ENCODE results near the gene IL26.

DNA sequence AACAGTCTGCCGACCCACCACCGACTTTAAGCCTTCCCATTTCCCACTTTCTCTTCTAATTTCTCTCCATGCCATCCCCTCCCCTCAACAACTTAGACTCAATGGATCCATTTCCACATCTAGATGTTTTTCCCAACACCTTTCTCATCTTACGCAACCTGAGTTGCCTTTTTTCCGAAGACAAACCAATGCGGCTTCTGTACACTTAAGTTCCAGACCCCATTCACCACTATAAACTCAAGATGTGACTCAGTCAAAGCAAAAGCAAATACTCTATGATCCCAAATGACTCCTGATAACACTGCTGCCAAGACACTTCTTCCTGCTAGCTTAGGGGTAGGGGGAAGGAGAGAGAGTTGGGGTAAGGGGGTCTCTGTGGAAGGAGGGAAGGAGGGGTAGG is 26.5 kb upstream of the IL26 start:
- TF ChIP-seq, protein P1, sequence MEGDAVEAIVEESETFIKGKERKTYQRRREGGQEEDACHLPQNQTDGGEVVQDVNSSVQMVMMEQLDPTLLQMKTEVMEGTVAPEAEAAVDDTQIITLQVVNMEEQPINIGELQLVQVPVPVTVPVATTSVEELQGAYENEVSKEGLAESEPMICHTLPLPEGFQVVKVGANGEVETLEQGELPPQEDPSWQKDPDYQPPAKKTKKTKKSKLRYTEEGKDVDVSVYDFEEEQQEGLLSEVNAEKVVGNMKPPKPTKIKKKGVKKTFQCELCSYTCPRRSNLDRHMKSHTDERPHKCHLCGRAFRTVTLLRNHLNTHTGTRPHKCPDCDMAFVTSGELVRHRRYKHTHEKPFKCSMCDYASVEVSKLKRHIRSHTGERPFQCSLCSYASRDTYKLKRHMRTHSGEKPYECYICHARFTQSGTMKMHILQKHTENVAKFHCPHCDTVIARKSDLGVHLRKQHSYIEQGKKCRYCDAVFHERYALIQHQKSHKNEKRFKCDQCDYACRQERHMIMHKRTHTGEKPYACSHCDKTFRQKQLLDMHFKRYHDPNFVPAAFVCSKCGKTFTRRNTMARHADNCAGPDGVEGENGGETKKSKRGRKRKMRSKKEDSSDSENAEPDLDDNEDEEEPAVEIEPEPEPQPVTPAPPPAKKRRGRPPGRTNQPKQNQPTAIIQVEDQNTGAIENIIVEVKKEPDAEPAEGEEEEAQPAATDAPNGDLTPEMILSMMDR (IDR thresholded peaks at IDR 0.05; ENCODE audit: insufficient read depth, low read depth, low read length) = no peak
- no peak for TF ChIP-seq EZH2 (IDR thresholded peaks at IDR 0.05; ENCODE audit: insufficient read depth, low read length)
